ENCODE measurements around the gene SMIM36. TPM values are rescaled to one million over a fixed set of nuclear protein-coding genes. Genes with fewer than 3 reads are reported as not detected.
"Not testable (repeated sequence)": the region's sequence is repeated elsewhere in the genome, so short reads cannot be mapped to it uniquely, and the experiment has no call there.

SMIM36 gene
- total RNA-seq, 1 experiment from 2014 or later, result not detected

DNA sequence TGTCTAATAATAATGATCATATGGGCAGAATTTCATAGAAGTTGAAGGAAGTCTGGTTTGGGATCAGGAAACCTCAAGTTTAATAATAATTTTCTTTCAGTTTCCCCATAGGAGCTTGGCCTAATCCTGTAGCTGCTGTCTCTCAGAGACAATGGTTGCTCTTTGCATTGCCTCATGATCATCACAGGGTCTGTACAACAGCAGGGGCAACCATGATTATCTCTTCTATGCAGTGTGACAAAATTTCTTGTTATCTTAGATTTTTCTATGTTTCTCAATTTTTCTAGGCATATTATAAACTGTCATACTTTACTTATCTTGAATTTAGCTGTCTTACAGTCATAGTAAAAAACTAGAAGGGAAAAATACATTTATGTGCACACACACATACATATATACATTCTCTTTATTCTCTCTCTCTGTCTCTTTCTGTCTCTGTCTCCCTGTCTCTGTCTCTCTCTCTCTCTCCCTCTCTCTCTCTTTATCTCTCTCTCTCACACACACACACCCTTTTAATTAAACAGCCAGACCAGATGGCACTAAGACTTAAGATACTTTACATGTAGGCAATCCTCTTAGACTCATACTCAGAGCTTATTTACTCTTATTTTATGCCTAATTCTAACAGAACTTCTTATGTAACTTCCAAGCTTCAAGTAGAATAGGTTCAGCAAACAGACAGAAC, 30.5 kb downstream of the SMIM36 start:
- Mint-ChIP-seq H3K36me3 (ENCODE audit: insufficient read depth, unreplicated experiment) (no peaks in the 10 kb centered on the region), H3K4me1 (ENCODE audit: low read depth, unreplicated experiment) (no peaks in the 10 kb centered on the region), H3K4me3 (ENCODE audit: low read depth, unreplicated experiment) (no peak overlapping the region), H3K27ac (ENCODE audit: unreplicated experiment) (no peak overlapping the region), H3K9me3 (ENCODE audit: low read depth, unreplicated experiment) (no peaks in the 10 kb centered on the region), H3K27me3 (ENCODE audit: unreplicated experiment) (no peaks in the 10 kb centered on the region)
- BruUV-seq (replicated peaks), result no TSS peak
- intact Hi-C loops (cut with micrococcal nuclease; ENCODE audit: unreplicated experiment), result no loop called here
- no peak for TF ChIP-seq CTCF (IDR thresholded peaks at IDR 0.05; ENCODE audit: unreplicated experiment)
- no peak for DNase-seq
- CTCF ChIA-PET, result no interaction called here

DNA sequence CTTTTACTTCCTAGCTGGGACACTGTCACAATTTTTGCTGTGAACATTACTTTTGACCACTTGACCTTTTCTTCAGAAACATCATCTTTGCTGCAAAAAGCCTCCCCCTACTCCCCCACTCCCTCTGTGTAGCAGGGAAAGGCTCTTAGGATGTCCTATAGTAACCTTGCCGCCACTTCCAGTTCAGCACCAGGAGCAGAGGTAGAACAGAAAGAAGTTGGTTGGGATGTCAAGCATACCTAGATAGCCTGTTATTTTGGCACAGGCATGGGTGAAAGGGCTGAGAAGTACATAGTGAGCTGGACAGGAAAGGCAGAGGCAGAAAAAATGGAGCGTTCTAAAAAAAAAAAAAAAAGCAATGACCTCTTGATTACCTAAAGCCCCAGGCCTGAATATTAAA, 31.3 kb downstream of the SMIM36 start:
- TF ChIP-seq CTCF (IDR thresholded peaks at IDR 0.05; ENCODE audit: unreplicated experiment), result no peak
- no peaks in the 10 kb centered on the region for H3K36me3 Mint-ChIP-seq (ENCODE audit: insufficient read depth, unreplicated experiment)
- no peak overlapping the region for H3K4me3 Mint-ChIP-seq (ENCODE audit: low read depth, unreplicated experiment)
- no peaks in the 10 kb centered on the region for H3K27me3 Mint-ChIP-seq (ENCODE audit: unreplicated experiment)
- H3K9me3 Mint-ChIP-seq (ENCODE audit: low read depth, unreplicated experiment), result no peaks in the 10 kb centered on the region
- intact Hi-C loops (cut with micrococcal nuclease; ENCODE audit: unreplicated experiment), result no loop called here
- no peak overlapping the region for H3K27ac Mint-ChIP-seq (ENCODE audit: unreplicated experiment)
- DNase-seq, result no peak
- BruUV-seq (replicated peaks), result no TSS peak
- CTCF ChIA-PET, result no interaction called here
- H3K4me1 Mint-ChIP-seq (ENCODE audit: low read depth, unreplicated experiment), result no peaks in the 10 kb centered on the region

GRCh38 chr17:55478971-55479370, 32.3 kb downstream of the SMIM36 start:
- Mint-ChIP-seq H3K4me1 (ENCODE audit: low read depth, unreplicated experiment) (no peaks in the 10 kb centered on the region), H3K27ac (ENCODE audit: unreplicated experiment) (no peak overlapping the region), H3K4me3 (ENCODE audit: low read depth, unreplicated experiment) (no peak overlapping the region), H3K9me3 (ENCODE audit: low read depth, unreplicated experiment) (no peaks in the 10 kb centered on the region), H3K36me3 (ENCODE audit: insufficient read depth, unreplicated experiment) (no peaks in the 10 kb centered on the region), H3K27me3 (ENCODE audit: unreplicated experiment) (no peaks in the 10 kb centered on the region)
- no peak for TF ChIP-seq CTCF (IDR thresholded peaks at IDR 0.05; ENCODE audit: unreplicated experiment)
- intact Hi-C loops (cut with micrococcal nuclease; ENCODE audit: unreplicated experiment), result no loop called here
- CTCF ChIA-PET, result no interaction called here
- no peak for DNase-seq
- BruUV-seq (replicated peaks), result no TSS peak

DNA sequence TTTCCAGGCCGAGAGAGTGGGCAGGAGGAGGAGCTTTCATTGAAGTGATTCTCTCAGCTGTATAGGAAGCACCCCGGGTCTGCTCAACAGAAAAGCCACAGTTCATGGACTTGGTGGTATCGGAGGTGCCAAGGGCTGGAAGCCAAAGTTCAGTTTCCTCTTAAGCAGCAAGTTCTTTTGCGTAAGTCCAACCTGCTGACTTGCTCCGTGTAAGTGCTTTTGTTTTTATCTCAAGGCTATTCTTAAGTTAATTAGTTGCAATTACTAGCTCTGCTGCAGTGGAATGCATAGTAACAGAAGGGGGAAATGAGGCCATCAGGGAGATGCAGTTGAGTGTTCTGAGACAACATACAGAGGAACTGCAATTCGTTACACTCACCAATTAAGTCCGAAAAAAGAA, 44.6 kb downstream of the SMIM36 start:
- Mint-ChIP-seq H3K27ac (ENCODE audit: unreplicated experiment) (no peak overlapping the region), H3K4me3 (ENCODE audit: low read depth, unreplicated experiment) (no peak overlapping the region), H3K27me3 (ENCODE audit: unreplicated experiment) (no peaks in the 10 kb centered on the region), H3K4me1 (ENCODE audit: low read depth, unreplicated experiment) (peaks cover 2% of the 10 kb centered on the region), H3K9me3 (ENCODE audit: low read depth, unreplicated experiment) (peaks cover 10% of the 10 kb centered on the region), H3K36me3 (ENCODE audit: insufficient read depth, unreplicated experiment) (no peaks in the 10 kb centered on the region)
- intact Hi-C loops (cut with micrococcal nuclease; ENCODE audit: unreplicated experiment), result no loop called here
- no peak for TF ChIP-seq CTCF (IDR thresholded peaks at IDR 0.05; ENCODE audit: unreplicated experiment)
- DNase-seq, result no peak
- no TSS peak for BruUV-seq (replicated peaks)
- CTCF ChIA-PET, result interaction anchor here (0.7 kb wide), 1 partner anchor 136 kb away, joined by 5 read pairs; no protein-coding TSS in a partner anchor

DNA sequence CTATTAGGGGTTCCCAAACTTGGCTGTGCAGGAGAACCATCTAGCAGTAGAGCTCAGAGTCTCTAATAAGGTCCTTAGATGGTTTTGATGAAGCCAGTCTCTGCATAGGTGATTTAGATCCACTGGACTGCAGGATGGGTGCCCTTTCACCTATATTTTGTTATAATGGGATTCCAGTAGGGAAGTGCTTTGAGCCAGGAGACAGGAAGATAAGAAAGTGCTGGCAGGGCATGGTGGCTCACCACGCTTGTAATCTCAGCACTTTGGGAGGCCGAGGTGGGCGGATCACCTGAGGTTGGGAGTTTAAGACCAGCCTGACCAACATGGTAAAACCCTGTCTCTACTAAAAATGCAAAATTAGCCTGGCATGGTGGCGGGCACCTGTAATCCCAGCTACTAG, 45.5 kb downstream of the SMIM36 start:
- CTCF ChIA-PET; DNase-seq; BruUV-seq (replicated peaks); H3K27me3 Mint-ChIP-seq (ENCODE audit: unreplicated experiment); H3K27ac Mint-ChIP-seq (ENCODE audit: unreplicated experiment); H3K4me3 Mint-ChIP-seq (ENCODE audit: low read depth, unreplicated experiment); H3K4me1 Mint-ChIP-seq (ENCODE audit: low read depth, unreplicated experiment); intact Hi-C loops (cut with micrococcal nuclease; ENCODE audit: unreplicated experiment); H3K36me3 Mint-ChIP-seq (ENCODE audit: insufficient read depth, unreplicated experiment): not testable (repeated sequence)
- H3K9me3 Mint-ChIP-seq (ENCODE audit: low read depth, unreplicated experiment), result peaks cover 10% of the 10 kb centered on the region
